OCI-LY1 (cell line): ENCODE results near the gene DAAM2.

ENCODE experiments used
- H2AFZ ChIP-seq: fragments of 200-600 bp; sonication (generic), shearing (Covaris generic); 2 replicates; pipeline ENCODE4 v1.6.0; 2014; ENCODE audit warnings: antibody characterized with exemption, mild to moderate bottlenecking, low read length
- H3F3A ChIP-seq: fragments of 200-600 bp; sonication (generic), shearing (Covaris generic); 2 replicates; pipeline ENCODE4 v1.6.0; 2014; ENCODE audit warnings: mild to moderate bottlenecking, antibody characterized with exemption, low read length, moderate library complexity; ENCODE audit not compliant: insufficient read depth
- H3K27ac ChIP-seq: fragments of 200-600 bp; sonication (generic); 2 replicates; pipeline ENCODE4 v1.5.1; 2014; ENCODE audit warnings: low read length, mixed run types, mild to moderate bottlenecking, low read depth; ENCODE audit not compliant: poor library complexity, severe bottlenecking
- H3K27me3 ChIP-seq: fragments of 200-600 bp; sonication (generic); 2 replicates; pipeline ENCODE4 v1.6.0; 2014; ENCODE audit warnings: antibody characterized with exemption, mild to moderate bottlenecking, low read length, moderate library complexity; ENCODE audit not compliant: insufficient read depth
- H3K36me3 ChIP-seq: fragments of 200-600 bp; sonication (generic); 2 replicates; pipeline ENCODE4 v1.6.1; 2014; ENCODE audit warnings: mild to moderate bottlenecking, antibody characterized with exemption, low read length, moderate library complexity, mixed read lengths; ENCODE audit not compliant: insufficient read depth
- H3K4me1 ChIP-seq: fragments of 200-600 bp; sonication (generic); 2 replicates; pipeline ENCODE4 v1.5.1; 2014; ENCODE audit warnings: mild to moderate bottlenecking, low read length, moderate library complexity; ENCODE audit not compliant: insufficient read depth, severe bottlenecking
- H3K4me2 ChIP-seq: fragments of 200-600 bp; sonication (generic), shearing (Covaris generic); 2 replicates; pipeline ENCODE4 v1.6.1; 2014; ENCODE audit warnings: low read length
- H3K4me3 ChIP-seq: fragments of 200-600 bp; sonication (generic); 2 replicates; pipeline ENCODE4 v1.5.1; 2014; ENCODE audit warnings: low read length, low read depth, mild to moderate bottlenecking, mixed read lengths; ENCODE audit not compliant: poor library complexity, severe bottlenecking
- H3K79me2 ChIP-seq: fragments of 200-600 bp; shearing (Covaris generic); 2 replicates; pipeline ENCODE4 v1.6.1; 2016; ENCODE audit warnings: mixed run types, low read length, mixed read lengths; ENCODE audit not compliant: insufficient read depth
- H3K9ac ChIP-seq: fragments of 200-600 bp; sonication (generic), shearing (Covaris generic); 2 replicates; pipeline ENCODE4 v1.6.1; 2014; ENCODE audit warnings: mild to moderate bottlenecking, low read length, mixed read lengths
- H3K9me2 ChIP-seq: fragments of 200-600 bp; sonication (generic), shearing (Covaris generic); 2 replicates; pipeline ENCODE4 v1.6.1; 2014; ENCODE audit warnings: low read depth, mild to moderate bottlenecking, low read length, mixed read lengths
- H3K9me3 ChIP-seq: fragments of 200-600 bp; shearing (Covaris generic); 2 replicates; pipeline ENCODE4 v1.6.1; 2014; ENCODE audit warnings: low read length, mixed read lengths
- H4K20me1 ChIP-seq: fragments of 200-600 bp; sonication (generic), shearing (Covaris generic); 2 replicates; pipeline ENCODE4 v1.6.0; 2016; ENCODE audit warnings: mild to moderate bottlenecking, low read length; ENCODE audit not compliant: insufficient read depth
- CTCF ChIP-seq: fragments of 200-600 bp; sonication (generic), shearing (Covaris generic); IDR thresholded peaks from 2 replicates; pipeline ENCODE4 v1.5.1; 2017; ENCODE audit warnings: mild to moderate bottlenecking, antibody characterized with exemption, low read length, moderate library complexity, mixed read lengths
- EZH2 ChIP-seq: fragments of 200-600 bp; sonication (generic), shearing (Covaris generic); IDR thresholded peaks from 2 replicates; pipeline ENCODE4 v1.8.0; 2017; ENCODE audit warnings: borderline replicate concordance, mixed run types, mild to moderate bottlenecking, antibody characterized with exemption, low read length, moderate library complexity, mixed read lengths

Gene DAAM2

GRCh38 chr6:39904946-39905639, 112.9 kb downstream of the DAAM2 start:
- no peak for TF ChIP-seq CTCF
- no peak for TF ChIP-seq EZH2

GRCh38 chr6:39905640-39905975, 113.4 kb downstream of the DAAM2 start:
- Histone ChIP-seq H3K9me2 (no peaks in the 10 kb centered on the region), H2AFZ (no peak overlapping the region), H3K79me2 (no peaks in the 10 kb centered on the region), H3F3A (no peaks in the 10 kb centered on the region), H3K4me3 (no peak overlapping the region), H3K36me3 (no peaks in the 10 kb centered on the region), H3K4me1 (no peaks in the 10 kb centered on the region), H3K27ac (no peak overlapping the region), H3K9ac (no peak overlapping the region), H3K9me3 (no peaks in the 10 kb centered on the region), H3K27me3 (no peaks in the 10 kb centered on the region), H3K4me2 (no peak overlapping the region), H4K20me1 (no peaks in the 10 kb centered on the region)
- TF ChIP-seq EZH2 (no peak), CTCF (no peak)

More at GRCh38 chr6:39904946-39905639, 112.9 kb downstream of the DAAM2 start:
- Histone ChIP-seq H3K9me3 (no peaks in the 10 kb centered on the region), H2AFZ (no peak overlapping the region), H3K9me2 (no peaks in the 10 kb centered on the region), H3K4me1 (no peaks in the 10 kb centered on the region), H3K79me2 (no peaks in the 10 kb centered on the region), H3K4me3 (no peak overlapping the region), H3K27me3 (no peaks in the 10 kb centered on the region), H4K20me1 (no peaks in the 10 kb centered on the region), H3K4me2 (no peak overlapping the region), H3K9ac (no peak overlapping the region), H3K27ac (no peak overlapping the region), H3F3A (no peaks in the 10 kb centered on the region), H3K36me3 (no peaks in the 10 kb centered on the region)

GRCh38 chr6:39906318-39906761, 114.2 kb downstream of the DAAM2 start:
- no peaks in the 10 kb centered on the region for H3K4me1 ChIP-seq
- H3K9me2 ChIP-seq: no peaks in the 10 kb centered on the region
- no peaks in the 10 kb centered on the region for H3K79me2 ChIP-seq
- no peaks in the 10 kb centered on the region for H4K20me1 ChIP-seq
- TF ChIP-seq CTCF: no peak
- no peak for TF ChIP-seq EZH2
- H3K36me3 ChIP-seq: no peaks in the 10 kb centered on the region
- H3K27ac ChIP-seq: no peak overlapping the region
- H3K4me2 ChIP-seq: no peak overlapping the region
- no peaks in the 10 kb centered on the region for H3K27me3 ChIP-seq
- H3F3A ChIP-seq: no peaks in the 10 kb centered on the region
- H3K9ac ChIP-seq: no peak overlapping the region
- H2AFZ ChIP-seq: no peak overlapping the region
- no peak overlapping the region for H3K4me3 ChIP-seq
- no peaks in the 10 kb centered on the region for H3K9me3 ChIP-seq
